Adrenal gland (tissue), 12 donors: ENCODE data around the gene EXOSC1. TPM values are rescaled to one million over a fixed set of nuclear protein-coding genes. Genes with fewer than 3 reads are reported as not detected.

Experiments used
- DNase-seq, 7 donors: peaks; one replicate each; pipeline ENCODE4 v3.0.0-alpha.2; 2019 to 2020
- H3K27ac ChIP-seq, 5 donors: fragments of 200-600 bp; sonication (generic) in 4 of 5; 1 replicate in 3 of 5; 2 replicates in 2 of 5; pipeline versions ENCODE4 v1.5.1 to v1.8.0; 2016 to 2020; ENCODE audit warnings: mild to moderate bottlenecking in 1 of 5
- H3K27me3 ChIP-seq: fragments of 200-600 bp; 2 replicates; pipeline ENCODE4 v1.8.0; 2021
- H3K36me3 ChIP-seq, 2 donors: fragments of 200-600 bp; replicated peaks in 1 of 2; 1 replicate in 1 of 2; 2 replicates in 1 of 2; pipeline versions ENCODE4 v1.5.1 to v1.8.0; 2018 to 2022
- H3K4me1 ChIP-seq, 2 donors: fragments of 200-600 bp; replicated peaks in 1 of 2; 1 replicate in 1 of 2; 2 replicates in 1 of 2; pipeline versions ENCODE4 v1.5.1 to v1.8.0; 2018 to 2021
- H3K4me3 ChIP-seq, 4 donors: fragments of 200-600 bp; sonication (generic) in 3 of 4; one replicate each; pipeline ENCODE4 v1.5.1; 2016 to 2018
- H3K9me3 ChIP-seq, 3 donors: fragments of 200-600 bp; sonication (generic) in 1 of 3; replicated peaks in 1 of 3; 1 replicate in 2 of 3; 2 replicates in 1 of 3; pipeline versions ENCODE4 v1.5.1 to v1.8.0; 2016 to 2021
- CTCF ChIP-seq, 6 experiments: fragments of 450-650 bp in 4 of 6; fragments of 200-600 bp in 2 of 6; sonication (generic) in 1 of 6; IDR thresholded peaks; 1 replicate in 5 of 6; 2 replicates in 1 of 6; pipeline versions ENCODE4 v1.5.1 to v1.8.0; 2016 to 2021; ENCODE audit warnings: antibody characterized with exemption in 6 of 6, mild to moderate bottlenecking in 2 of 6, moderate library complexity in 1 of 6
- POLR2A ChIP-seq, 2 donors: fragments of 450-650 bp; IDR thresholded peaks; one replicate each; pipeline ENCODE4 v1.6.1; 2017; ENCODE audit warnings: antibody characterized with exemption in 2 of 2, mild to moderate bottlenecking in 2 of 2, moderate library complexity in 1 of 2
- WGBS, 4 donors: extraction: QIAGEN DNeasy Blood & Tissue Kit in 2 of 4; methylation state at CpG; one replicate each; pipeline versions ENCODE4 v1.1.5 to v1.1.7; 2013 to 2017; 5-methylcytosine and 5-hydroxymethylcytosine counted together
- intact Hi-C, 2 donors: fragments of 100-400 bp; cut with DNase I; formaldehyde crosslinking; loops; one replicate each; pipeline versions ENCODE4 v1.14.1 to v1.15.0; 2022 to 2023
- polyA plus RNA-seq, 3 donors: library from polyadenylated mRNA; stranded (reverse); fragments of 200-250 nt in 2 of 3; fragments of 350-450 nt in 1 of 3; fragmentation: Illumina TruSeq in 1 of 3; extraction: RNeasy Lipid Tissue Mini Kit (QIAGEN cat#74804) in 1 of 3; gene quantifications; one replicate each; pipeline ENCODE4 v1.2.3, GENCODE V29; 2013 to 2014
- total RNA-seq, 9 donors: library from RNA; depleted of rRNA in 4 of 9; stranded (reverse); fragments of >200 nt in 4 of 9; fragments of 120-200 nt in 1 of 9; fragmentation: NEBNext Ultra II Directional in 1 of 9; extraction: Animal tissue kit (Norgen Biotek cat#: 25700) in 1 of 9; gene quantifications; one replicate each; pipeline versions ENCODE4 v1.1.0 to v1.2.4, GENCODE V29; 2013 to 2023
- donor health status: healthy with polysubstance abuse.
- donor health status: Bipolar disorder and iron deficiency.
- donor health status: DM: yes; HTN: yes; CAD: no.
- donor health status: DM: no; HTN: no; CAD: no.
- donor health status: DM: no; HTN: no; CAD: no.
- donor health status: DM: yes; HTN: yes; CAD: no.

Gene EXOSC1
- total and polyA plus RNA-seq, 12 donors, result 22.3 to 95.8 (median 36.0) TPM

- Histone ChIP-seq H3K27me3 (no peaks in the 10 kb centered on the region), H3K27ac (peak overlapping the region in 3 of 5 donors; percentile 17 to 79 (median 73)), H3K9me3 (no peaks in the 10 kb centered on the region), H3K4me1 (peaks cover 14 to 39% of the 10 kb centered on the region in 2 donors), H3K4me3 (peak overlapping the region; percentile 53 to 98 (median 70)), H3K36me3 (peaks cover 0 to 20% of the 10 kb centered on the region in 2 donors)
- DNase-seq, result peak in 1 of 7 donors; percentile 35
- 1 to 3% (median 2%) methylated on average over 13 of the region's 13 CpGs for WGBS, 4 donors
- intact Hi-C loops, result no loop called here
- no peak for TF ChIP-seq CTCF (IDR thresholded peaks at IDR 0.05)
- TF ChIP-seq POLR2A (IDR thresholded peaks at IDR 0.05), result no peak
Observed at GRCh38 chr10:97445357-97445721, 467 bp downstream of the EXOSC1 start.

- Histone ChIP-seq H3K9me3 (no peaks in the 10 kb centered on the region), H3K27ac (no peak overlapping the region), H3K4me1 (peaks cover 14 to 36% of the 10 kb centered on the region in 2 donors), H3K27me3 (no peaks in the 10 kb centered on the region), H3K36me3 (peaks cover 0 to 31% of the 10 kb centered on the region in 2 donors), H3K4me3 (no peak overlapping the region)
- no peak for TF ChIP-seq POLR2A (IDR thresholded peaks at IDR 0.05)
- TF ChIP-seq CTCF (IDR thresholded peaks at IDR 0.05), result no peak
- 76 to 85% (median 80%) methylated on average over 1 of the region's 1 CpG for WGBS, 4 donors
- DNase-seq, result no peak
- intact Hi-C loops, result no loop called here
Observed at GRCh38 chr10:97444212-97444611, 1.6 kb downstream of the EXOSC1 start.

GRCh38 chr10:97442277-97442676 is 3.5 kb downstream of the EXOSC1 start:
- 86 to 97% (median 94%) methylated on average over 1 of the region's 1 CpG for WGBS, 4 donors
- Histone ChIP-seq H3K4me1 (peaks cover 14 to 18% of the 10 kb centered on the region in 2 donors), H3K27ac (no peak overlapping the region), H3K36me3 (peaks cover 0 to 48% of the 10 kb centered on the region in 2 donors), H3K27me3 (no peaks in the 10 kb centered on the region), H3K4me3 (no peak overlapping the region), H3K9me3 (no peaks in the 10 kb centered on the region)
- DNase-seq, result no peak
- intact Hi-C loops, result no loop called here
- TF ChIP-seq POLR2A (IDR thresholded peaks at IDR 0.05) (no peak), CTCF (IDR thresholded peaks at IDR 0.05) (no peak)

- Histone ChIP-seq H3K9me3 (no peaks in the 10 kb centered on the region), H3K4me1 (no peaks in the 10 kb centered on the region), H3K4me3 (no peak overlapping the region), H3K36me3 (peaks cover 0 to 83% of the 10 kb centered on the region in 2 donors), H3K27ac (no peak overlapping the region), H3K27me3 (no peaks in the 10 kb centered on the region)
- DNase-seq, result no peak
- TF ChIP-seq CTCF (IDR thresholded peaks at IDR 0.05), result no peak
- TF ChIP-seq POLR2A (IDR thresholded peaks at IDR 0.05), result no peak
- intact Hi-C loops, result no loop called here
- WGBS, 4 donors, result 90 to 97% (median 93%) methylated on average over 6 of the region's 6 CpGs
Observed at GRCh38 chr10:97435211-97435610, 10.6 kb downstream of the EXOSC1 start.
